ENCODE measurements around the gene HKDC1. TPM values are rescaled to one million over a fixed set of nuclear protein-coding genes. Genes with fewer than 3 reads are reported as not detected.

Gene HKDC1
- total and polyA plus RNA-seq, 10 of the 15 experiments (the other 5 are each of a cell fraction or from before 2014, with no cell fraction given): 0.04 to 0.34 (median 0.13) TPM; not detected in 5

- TF ChIP-seq RELA (IDR thresholded peaks at IDR 0.05; ENCODE audit: borderline replicate concordance, partially characterized antibody) (peak; percentile 11), HDAC2 (IDR thresholded peaks at IDR 0.05) (no peak)
Observed at GRCh38 chr10:69237528-69238159, 17.5 kb downstream of the HKDC1 start (continued).

- Histone ChIP-seq H3K9ac (ENCODE audit: control insufficient read depth, insufficient read depth, low read length) (no peak overlapping the region), H2AFZ (ENCODE audit: control insufficient read depth, low read depth, low read length) (no peak overlapping the region), H3K79me2 (ENCODE audit: control insufficient read depth, insufficient read depth, low read length) (no peaks in the 10 kb centered on the region), H4K20me1 (ENCODE audit: control insufficient read depth, insufficient read depth) (no peaks in the 10 kb centered on the region), H3K27me3 (replicated peaks in 1 of 2; ENCODE audit: control insufficient read depth in 2 of 2, insufficient read depth in 2 of 2, low read length in 1 of 2) (no peaks in the 10 kb centered on the region), H3K4me2 (ENCODE audit: control insufficient read depth, insufficient read depth) (no peak overlapping the region), H3K4me3 (no peak overlapping the region), H3K9me3 (replicated peaks; ENCODE audit: control insufficient read depth, insufficient read depth, low read length) (no peaks in the 10 kb centered on the region), H3K4me1 (ENCODE audit: control insufficient read depth, insufficient read depth, low read length) (no peaks in the 10 kb centered on the region), H3K27ac (ENCODE audit: control insufficient read depth, insufficient read depth) (no peak overlapping the region), H3K36me3 (ENCODE audit: control insufficient read depth in 2 of 2, insufficient read depth in 2 of 2, low read length in 1 of 2) (no peaks in the 10 kb centered on the region)
- intact Hi-C loops (cut with micrococcal nuclease; ENCODE audit: unreplicated experiment): no loop called here
- ChIA-PET RAD21 (ENCODE audit: unreplicated experiment) (interaction anchor here (0.6 to 5.8 kb wide), 7 partner anchors 14 to 276 kb away, joined by 3 to 49 read pairs (median 3); no protein-coding TSS in a partner anchor), POLR2A (interaction anchor here (0.6 to 0.7 kb wide), 4 partner anchors 153 to 396 kb away, joined by 3 to 4 read pairs (median 3); no protein-coding TSS in a partner anchor), SMC1A (ENCODE audit: uncharacterized antibody, unreplicated experiment) (interaction anchor here (0.6 to 5.9 kb wide), 11 partner anchors 10 to 234 kb away, joined by 3 to 63 read pairs (median 4); no protein-coding TSS in a partner anchor), CTCF (interaction anchor here (0.5 to 7.5 kb wide), 14 partner anchors 10 to 501 kb away, joined by 3 to 126 read pairs (median 6); no protein-coding TSS in a partner anchor)
- in situ Hi-C loops (cut with MboI): no loop called here
- BruUV-seq (replicated peaks): no TSS peak
- no peak for ATAC-seq
- no peak for DNase-seq (ENCODE audit: low read depth, low spot score)
- 51% methylated on average over 5 of the region's 5 CpGs for WGBS (ENCODE audit: insufficient coverage, insufficient replicate concordance, low lambda C conversion rate, missing lambda C conversion rate)
- FAIRE-seq: no peak
- TF ChIP-seq DPF2 (IDR thresholded peaks at IDR 0.05) (no peak), FOS (IDR thresholded peaks at IDR 0.05; ENCODE audit: borderline replicate concordance, extremely low read depth, insufficient read length) (no peak), MYC (IDR thresholded peaks at IDR 0.05; ENCODE audit: insufficient read depth, insufficient read length, insufficient replicate concordance, low read length, severe bottlenecking) (no peak), ZNF207 (IDR thresholded peaks at IDR 0.05; ENCODE audit: borderline replicate concordance) (no peak), RAD21 (IDR thresholded peaks at IDR 0.05; ENCODE audit: insufficient read depth, low read depth, low read length) (no peak), USF1 (IDR thresholded peaks at IDR 0.05; ENCODE audit: borderline replicate concordance, extremely low read length, insufficient read depth, low read depth, low read length) (no peak), BRCA1 (IDR thresholded peaks at IDR 0.05; ENCODE audit: low read depth, low read length) (no peak), POLR2AphosphoS5 (IDR thresholded peaks at IDR 0.05; ENCODE audit: low read length) (no peak), ATF3 (IDR thresholded peaks at IDR 0.05; ENCODE audit: borderline replicate concordance, extremely low read depth, low read depth, low read length) (no peak), NR2C2 (IDR thresholded peaks at IDR 0.05; ENCODE audit: borderline replicate concordance, control insufficient read depth, insufficient read length, low read depth) (no peak), PRDM15 (CRISPR knock-in tag; IDR thresholded peaks at IDR 0.05) (no peak), ZBTB33 (IDR thresholded peaks at IDR 0.05) (no peak), HDAC6 (IDR thresholded peaks at IDR 0.05; ENCODE audit: unreplicated experiment) (no peak)
Observed at GRCh38 chr10:69239136-69239535, 19.0 kb downstream of the HKDC1 start.

Data from GM12878 (cell line).